ENCODE results near the gene GPR39. TPM values are rescaled to one million over a fixed set of nuclear protein-coding genes. Genes with fewer than 3 reads are reported as not detected.
A peak's percentile ranks its signal among the peaks of the same experiment; 100 is the strongest.

Gene GPR39
- 0.90 and 1.1 TPM in 2 replicates for polyA plus RNA-seq
- 0.93 and 1.2 TPM in 2 replicates for polyA minus RNA-seq

- H3K9me2 ChIP-seq (ENCODE audit: insufficient read depth, low read length): no peaks in the 10 kb centered on the region
- H3K36me3 ChIP-seq (ENCODE audit: insufficient read depth, low read length): no peaks in the 10 kb centered on the region
- TF ChIP-seq SMC3 (conservative IDR thresholded peaks at IDR 0.05; ENCODE audit: poor library complexity) (no peak), TAF1 (IDR thresholded peaks at IDR 0.05; ENCODE audit: low read depth) (no peak), EZH2 (IDR thresholded peaks at IDR 0.05; ENCODE audit: borderline replicate concordance, insufficient read depth, low read length, poor library complexity, severe bottlenecking) (no peak), RAD21 (conservative IDR thresholded peaks at IDR 0.05) (no peak)
- H2AFZ ChIP-seq (ENCODE audit: low read depth, low read length): no peak within 1 kb of the TSS
- no peak within 1 kb of the TSS for H3K27ac ChIP-seq (ENCODE audit: low read length)
- no peaks in the 10 kb centered on the region for H3K79me2 ChIP-seq (replicated peaks; ENCODE audit: insufficient read depth, low read length)
- H3K27me3 ChIP-seq (ENCODE audit: insufficient read depth, low read depth, low read length): peaks cover 7% of the 10 kb centered on the region
- H3F3A ChIP-seq (ENCODE audit: insufficient read depth, low read length, poor library complexity, severe bottlenecking): no peaks in the 10 kb centered on the region
- peak within 1 kb of the TSS; percentile 39 for H3K9ac ChIP-seq (ENCODE audit: low read length)
- no peaks in the 10 kb centered on the region for H3K9me3 ChIP-seq (ENCODE audit: low read length)
- H3K4me2 ChIP-seq (ENCODE audit: low read length): no peak within 1 kb of the TSS
- H3K4me3 ChIP-seq (ENCODE audit: low read length): peak within 1 kb of the TSS; percentile 61
- no peaks in the 10 kb centered on the region for H4K20me1 ChIP-seq (ENCODE audit: insufficient read depth)
Measured at GRCh38 chr2:132416723-132417395, at the start of gene GPR39. TSS of gene GPR39 (plus strand) at chr2:132416805.

GRCh38 chr2:132368191-132368590 lies 48.4 kb upstream of the GPR39 start:
- no peaks in the 10 kb centered on the region for H4K20me1 ChIP-seq (ENCODE audit: insufficient read depth)
- no peaks in the 10 kb centered on the region for H3K9me2 ChIP-seq (ENCODE audit: insufficient read depth, low read length)
- no peak overlapping the region for H2AFZ ChIP-seq (ENCODE audit: low read depth, low read length)
- no peak overlapping the region for H3K4me2 ChIP-seq (ENCODE audit: low read length)
- H3K4me3 ChIP-seq (ENCODE audit: low read length): no peak overlapping the region
- no peaks in the 10 kb centered on the region for H3K36me3 ChIP-seq (ENCODE audit: insufficient read depth, low read length)
- no peak overlapping the region for H3K27ac ChIP-seq (ENCODE audit: low read length)
- H3K9me3 ChIP-seq (ENCODE audit: low read length): no peaks in the 10 kb centered on the region
- no peak overlapping the region for H3K9ac ChIP-seq (ENCODE audit: low read length)
- no peaks in the 10 kb centered on the region for H3K79me2 ChIP-seq (replicated peaks; ENCODE audit: insufficient read depth, low read length)
- no peaks in the 10 kb centered on the region for H3F3A ChIP-seq (ENCODE audit: insufficient read depth, low read length, poor library complexity, severe bottlenecking)
- no peaks in the 10 kb centered on the region for H3K27me3 ChIP-seq (ENCODE audit: insufficient read depth, low read depth, low read length)
- no peak for TF ChIP-seq RAD21 (conservative IDR thresholded peaks at IDR 0.05)
- TF ChIP-seq MXI1 (conservative IDR thresholded peaks at IDR 0.05; ENCODE audit: poor library complexity, severe bottlenecking): no peak
- TF ChIP-seq SMC3 (conservative IDR thresholded peaks at IDR 0.05; ENCODE audit: poor library complexity): no peak
- TF ChIP-seq REST (IDR thresholded peaks at IDR 0.05; ENCODE audit: borderline replicate concordance): no peak
- TF ChIP-seq CTCF (IDR thresholded peaks at IDR 0.05; ENCODE audit: poor library complexity, severe bottlenecking): no peak
- no peak for TF ChIP-seq EZH2 (IDR thresholded peaks at IDR 0.05; ENCODE audit: borderline replicate concordance, insufficient read depth, low read length, poor library complexity, severe bottlenecking)
- TF ChIP-seq POLR2AphosphoS5 (IDR thresholded peaks at IDR 0.05): no peak
- no peak for TF ChIP-seq TAF1 (IDR thresholded peaks at IDR 0.05; ENCODE audit: low read depth)
- TF ChIP-seq EP300 (conservative IDR thresholded peaks at IDR 0.05; ENCODE audit: poor library complexity, severe bottlenecking): no peak
